Epidermal melanocyte (primary cell): ENCODE results near the gene PCDHB6.
"Not testable (repeated sequence)": the region's sequence is repeated elsewhere in the genome, so short reads cannot be mapped to it uniquely, and the experiment has no call there.

Source experiments
- DNase-seq: peaks from one replicate; pipeline ENCODE4 v3.0.0; 2011; ENCODE audit warnings: low spot score; ENCODE audit not compliant: insufficient read length

Gene PCDHB6

DNA sequence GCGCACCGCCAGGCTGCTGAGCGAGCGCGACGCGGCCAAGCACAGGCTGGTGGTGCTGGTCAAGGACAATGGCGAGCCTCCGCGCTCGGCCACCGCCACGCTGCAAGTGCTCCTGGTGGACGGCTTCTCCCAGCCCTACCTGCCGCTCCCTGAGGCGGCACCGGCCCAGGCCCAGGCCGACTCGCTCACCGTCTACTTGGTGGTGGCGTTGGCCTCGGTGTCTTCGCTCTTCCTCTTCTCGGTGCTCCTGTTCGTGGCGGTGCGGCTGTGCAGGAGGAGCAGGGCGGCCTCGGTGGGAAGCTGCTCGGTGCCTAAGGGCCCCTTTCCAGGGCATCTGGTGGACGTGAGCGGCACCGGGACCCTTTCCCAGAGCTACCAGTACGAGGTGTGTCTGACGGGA lies 51.8 kb downstream of the PCDHB6 start:
- DNase-seq = not testable (repeated sequence)
